LNCAP (cell line): ENCODE results near the gene FLOT2.

ENCODE experiments used
- TF ChIP-seq, protein P1 (sequence below): fragments of 450-650 bp; IDR thresholded peaks from 2 replicates; pipeline ENCODE4 v1.5.1; 2017; ENCODE audit warnings: mild to moderate bottlenecking

The FLOT2 gene

DNA sequence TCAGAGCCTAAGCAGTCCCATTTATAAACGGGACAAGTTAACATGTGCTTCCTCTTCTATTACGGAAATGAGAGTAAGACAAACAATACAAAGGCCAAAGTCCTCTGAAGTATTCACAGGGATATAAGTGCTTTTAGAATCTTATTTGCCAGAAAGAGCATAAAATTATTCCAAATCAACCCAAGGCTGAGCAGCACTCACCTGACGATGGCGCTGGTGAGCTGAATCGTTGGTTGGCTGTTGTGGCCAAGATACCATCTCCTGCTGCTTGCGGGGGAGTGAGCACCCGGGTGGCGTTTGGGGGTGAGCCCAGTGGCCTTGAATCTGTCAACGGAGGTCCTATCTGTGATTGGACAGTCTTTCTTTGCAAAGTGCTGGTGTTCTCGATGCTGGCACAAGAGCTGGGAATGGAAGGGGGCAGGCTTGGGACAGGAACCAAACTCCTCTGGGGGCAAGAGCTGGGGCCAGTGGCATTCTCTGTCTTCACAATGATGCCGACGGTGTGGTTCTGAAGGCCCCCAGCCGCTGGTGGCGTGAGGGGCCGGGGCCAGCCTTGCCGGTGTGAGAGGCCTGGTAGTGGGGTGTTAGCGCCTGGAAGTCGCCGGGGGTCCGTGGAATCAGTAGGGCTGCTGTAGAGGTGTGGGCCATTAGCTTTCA, 14.9 kb upstream of the FLOT2 start:
- TF ChIP-seq, protein P1, sequence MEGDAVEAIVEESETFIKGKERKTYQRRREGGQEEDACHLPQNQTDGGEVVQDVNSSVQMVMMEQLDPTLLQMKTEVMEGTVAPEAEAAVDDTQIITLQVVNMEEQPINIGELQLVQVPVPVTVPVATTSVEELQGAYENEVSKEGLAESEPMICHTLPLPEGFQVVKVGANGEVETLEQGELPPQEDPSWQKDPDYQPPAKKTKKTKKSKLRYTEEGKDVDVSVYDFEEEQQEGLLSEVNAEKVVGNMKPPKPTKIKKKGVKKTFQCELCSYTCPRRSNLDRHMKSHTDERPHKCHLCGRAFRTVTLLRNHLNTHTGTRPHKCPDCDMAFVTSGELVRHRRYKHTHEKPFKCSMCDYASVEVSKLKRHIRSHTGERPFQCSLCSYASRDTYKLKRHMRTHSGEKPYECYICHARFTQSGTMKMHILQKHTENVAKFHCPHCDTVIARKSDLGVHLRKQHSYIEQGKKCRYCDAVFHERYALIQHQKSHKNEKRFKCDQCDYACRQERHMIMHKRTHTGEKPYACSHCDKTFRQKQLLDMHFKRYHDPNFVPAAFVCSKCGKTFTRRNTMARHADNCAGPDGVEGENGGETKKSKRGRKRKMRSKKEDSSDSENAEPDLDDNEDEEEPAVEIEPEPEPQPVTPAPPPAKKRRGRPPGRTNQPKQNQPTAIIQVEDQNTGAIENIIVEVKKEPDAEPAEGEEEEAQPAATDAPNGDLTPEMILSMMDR = peak; percentile 43; the same call in 1 of the 2 replicates

DNA sequence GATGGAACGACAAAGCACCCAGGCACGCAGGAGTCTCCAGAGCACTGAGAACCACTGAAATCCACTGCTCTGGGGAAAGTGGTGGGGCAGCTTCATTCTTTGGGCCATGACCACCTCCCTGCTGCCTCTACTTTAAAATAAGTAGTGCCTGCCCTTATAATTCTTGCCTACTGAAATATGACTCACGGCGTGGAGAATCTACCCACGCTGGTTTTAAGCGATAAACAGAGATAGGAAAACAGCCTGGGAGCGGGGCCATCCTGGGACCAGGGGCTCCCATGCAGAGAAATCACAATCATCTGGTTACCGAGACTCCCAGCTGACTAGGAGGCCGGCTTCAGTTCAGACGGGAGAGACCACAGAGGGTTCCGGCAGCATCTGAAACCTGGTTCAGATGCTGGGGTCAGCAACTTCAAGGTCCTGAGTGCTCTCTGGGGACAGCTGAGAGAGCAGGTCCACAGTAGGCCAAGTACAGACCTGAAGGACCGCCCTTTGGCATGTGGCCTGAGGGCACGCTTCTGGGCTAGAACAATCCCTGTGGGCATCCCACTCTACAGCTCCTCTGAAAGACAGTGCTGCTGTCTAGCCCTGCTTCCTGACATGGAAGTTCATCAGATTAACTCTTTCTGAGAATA, 14.0 kb upstream of the FLOT2 start:
- TF ChIP-seq, protein P1 = no peak

DNA sequence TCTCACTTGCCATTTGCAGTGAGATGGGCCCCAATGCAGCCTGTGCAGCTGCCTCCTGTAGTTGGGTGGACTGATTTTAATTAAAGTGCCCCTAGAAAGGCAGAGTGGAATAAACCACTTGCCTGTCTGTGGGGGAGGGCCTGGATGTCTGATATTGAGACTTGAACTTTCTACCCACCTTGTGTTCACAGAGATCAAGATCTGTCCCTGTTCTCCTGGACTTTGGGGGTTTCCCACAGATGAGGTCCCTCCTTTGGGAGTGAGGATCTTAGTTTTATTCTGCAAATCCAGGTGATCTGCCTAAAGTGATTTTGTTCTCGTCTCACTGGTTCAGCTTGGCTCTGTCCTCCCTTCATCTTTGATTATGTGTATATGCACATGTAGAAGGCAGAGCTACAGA, 13.0 kb upstream of the FLOT2 start:
- TF ChIP-seq, protein P1 = no peak

DNA sequence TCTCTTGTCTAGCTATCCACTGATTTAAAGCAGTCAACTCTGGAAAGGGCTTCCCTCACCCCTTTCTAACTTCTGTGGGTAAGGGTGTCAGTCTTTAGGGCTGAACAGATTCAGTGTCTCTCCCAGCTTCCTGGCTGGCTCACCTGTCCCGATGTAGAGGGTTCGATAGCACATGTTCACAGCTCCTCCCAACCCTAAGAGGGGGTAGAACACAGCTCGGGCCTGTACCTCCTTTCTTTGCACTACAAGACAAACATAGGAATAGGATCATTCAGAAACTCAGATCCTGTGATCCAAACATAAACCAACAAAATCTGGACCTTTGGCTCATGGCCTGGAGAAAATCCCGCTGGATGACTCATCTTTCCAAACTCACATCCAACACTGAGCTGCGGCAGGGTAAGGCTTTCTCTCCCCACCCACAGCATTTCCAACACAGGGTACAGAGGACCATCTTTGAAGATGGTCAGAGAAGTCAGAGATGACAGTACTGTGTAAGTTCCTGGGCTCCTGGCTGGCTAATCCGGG, 11.2 kb upstream of the FLOT2 start:
- TF ChIP-seq, protein P1 = no peak

DNA sequence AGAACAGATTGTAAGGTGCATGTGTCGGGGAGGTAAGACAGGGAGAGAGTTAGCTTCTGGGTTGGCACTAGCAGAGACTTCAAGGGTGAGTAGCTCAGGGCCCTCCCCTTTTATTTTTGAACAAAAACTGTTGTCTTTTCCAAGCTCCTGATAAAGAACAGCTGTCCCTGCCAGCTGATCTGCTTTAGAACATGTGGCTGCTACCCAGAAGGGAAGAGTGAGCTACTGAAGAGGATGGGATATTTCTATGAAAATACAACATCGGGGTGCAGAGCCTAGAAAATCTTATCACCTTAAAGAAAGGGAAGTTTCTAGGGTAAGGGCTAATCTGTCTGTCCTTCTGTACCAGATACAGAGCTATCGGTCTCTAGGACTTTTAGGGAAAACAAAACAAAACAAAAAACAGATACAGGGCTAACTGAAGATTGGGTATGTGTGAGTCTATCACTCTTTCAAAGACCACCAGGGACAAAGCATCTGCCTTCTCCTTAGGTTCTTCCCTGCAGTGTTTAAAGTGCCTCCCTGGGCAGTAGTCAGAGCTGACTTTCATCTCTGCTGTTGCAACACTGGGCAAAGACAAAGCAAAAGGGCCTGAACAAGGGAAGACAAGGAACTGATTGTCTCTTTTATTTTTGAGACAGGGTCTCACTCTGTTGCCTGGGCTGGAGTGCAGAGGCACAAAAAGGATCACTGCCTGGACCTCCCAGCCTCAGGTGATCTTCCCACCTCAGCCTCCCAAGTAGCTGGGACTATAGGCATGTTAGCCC, 10.4 kb upstream of the FLOT2 start:
- TF ChIP-seq, protein P1 = no peak

DNA sequence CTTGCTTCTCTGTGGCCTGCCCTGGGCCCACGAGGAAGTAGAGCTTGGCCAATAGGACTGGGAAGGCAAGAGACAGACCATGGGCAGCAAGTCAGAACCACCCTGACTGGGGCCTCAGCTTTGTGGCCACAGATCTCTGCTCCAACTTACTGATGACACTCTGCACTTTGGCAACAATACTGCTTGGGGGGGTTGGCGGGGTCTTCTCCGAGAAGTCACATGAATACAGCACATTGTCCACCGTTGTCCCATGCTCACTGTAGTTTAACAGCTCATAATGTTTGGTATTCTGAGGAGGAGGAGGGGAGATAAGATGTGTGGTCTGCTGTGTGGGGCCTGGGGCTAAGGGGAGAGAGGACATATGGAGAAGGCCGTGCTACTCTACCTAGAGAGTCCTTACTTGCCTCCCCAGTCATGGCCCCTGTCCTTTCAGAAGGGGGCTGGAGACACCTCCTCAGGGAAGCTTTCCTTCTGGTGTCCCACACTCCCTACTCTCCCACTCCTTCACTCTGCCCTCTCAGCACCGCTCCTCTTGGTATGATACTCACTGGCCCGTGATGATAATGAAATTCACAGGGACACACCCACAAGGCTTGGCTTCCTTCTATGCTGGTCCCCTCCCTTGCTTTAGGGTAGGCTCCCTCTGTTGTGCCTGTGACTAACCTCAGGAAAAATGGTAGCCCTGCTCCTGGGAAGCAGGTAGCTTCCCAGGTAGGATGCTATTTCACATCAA, 9.3 kb upstream of the FLOT2 start:
- TF ChIP-seq, protein P1 = no peak

DNA sequence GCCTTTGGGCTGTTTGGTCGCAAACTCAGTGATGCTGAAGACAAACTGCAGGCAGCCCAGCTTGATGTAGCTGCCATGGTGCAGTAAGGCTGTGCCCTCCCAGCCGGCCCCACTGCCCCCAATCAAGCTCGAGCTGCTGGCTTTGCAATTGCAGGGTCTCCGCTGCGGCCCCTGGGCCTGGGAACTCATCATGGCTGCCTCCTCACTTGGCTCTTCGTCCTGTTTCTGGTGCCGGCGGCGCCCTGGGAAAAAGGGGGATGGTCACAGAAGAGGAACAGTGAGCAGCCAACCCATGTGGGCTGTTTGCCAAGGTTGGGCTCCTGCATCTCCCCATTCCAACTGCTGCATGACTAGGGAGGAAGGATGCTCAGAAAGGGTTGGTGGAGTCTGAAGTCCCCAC, 8.7 kb upstream of the FLOT2 start:
- TF ChIP-seq, protein P1 = no peak
